ENCODE data around the gene MRPL54.

- no peak for TF ChIP-seq CTCF (conservative IDR thresholded peaks at IDR 0.05; ENCODE audit: low read depth, low read length)
- no peak for TF ChIP-seq EZH2 (IDR thresholded peaks at IDR 0.05; ENCODE audit: low read length, unreplicated experiment)
- TF ChIP-seq EZH2phosphoT487 (IDR thresholded peaks at IDR 0.05; ENCODE audit: borderline replicate concordance, low read length): no peak
Observed at GRCh38 chr19:3801412-3802096, 39.1 kb downstream of the MRPL54 start.

Data from PC-3 (cell line).